SU-DHL-6 (cell line): ENCODE results near the gene FHAD1.

ENCODE experiments used
- CTCF ChIP-seq: fragments of 200-600 bp; sonication (generic); IDR thresholded peaks from one replicate; pipeline ENCODE4 v1.5.1; 2017; ENCODE audit warnings: antibody characterized with exemption, mild to moderate bottlenecking, low read length, moderate library complexity; ENCODE audit not compliant: insufficient read depth, poor library complexity, severe bottlenecking
- EZH2phosphoT487 ChIP-seq: fragments of 200-600 bp; sonication (generic), shearing (Covaris generic); conservative IDR thresholded peaks from 2 replicates; pipeline ENCODE4 v1.6.1; 2018; ENCODE audit warnings: mild to moderate bottlenecking, antibody characterized with exemption, low read length, moderate library complexity, mixed read lengths

DNA sequence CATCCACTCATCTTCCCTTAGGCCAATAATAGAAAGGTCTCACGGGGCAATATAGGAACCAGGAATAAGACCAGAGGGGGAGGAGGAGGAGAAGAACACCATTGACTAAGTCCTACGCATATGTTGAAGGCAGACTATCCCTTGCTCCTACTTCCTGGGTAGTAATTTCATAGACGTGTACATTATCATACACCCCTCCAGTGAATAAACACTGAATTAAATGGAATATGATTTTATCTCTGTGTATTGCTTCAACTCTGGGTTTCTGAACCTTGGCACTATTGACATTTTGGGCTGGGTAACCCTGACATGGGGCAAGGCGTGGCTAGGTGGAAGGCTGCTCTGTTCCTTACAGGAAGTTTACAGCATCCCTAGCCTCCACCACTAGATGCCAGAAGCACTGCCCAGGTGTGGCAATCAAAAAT is 17.3 kb upstream of the FHAD1 start:
- TF ChIP-seq EZH2phosphoT487 (no peak), CTCF (no peak)
